ENCODE results near the gene CROT. TPM values are rescaled to one million over a fixed set of nuclear protein-coding genes. Genes with fewer than 3 reads are reported as not detected.

Gene CROT
- total and polyA plus RNA-seq, 2 experiments from 2014 or later, result 11.1 to 13.4 TPM

DNA sequence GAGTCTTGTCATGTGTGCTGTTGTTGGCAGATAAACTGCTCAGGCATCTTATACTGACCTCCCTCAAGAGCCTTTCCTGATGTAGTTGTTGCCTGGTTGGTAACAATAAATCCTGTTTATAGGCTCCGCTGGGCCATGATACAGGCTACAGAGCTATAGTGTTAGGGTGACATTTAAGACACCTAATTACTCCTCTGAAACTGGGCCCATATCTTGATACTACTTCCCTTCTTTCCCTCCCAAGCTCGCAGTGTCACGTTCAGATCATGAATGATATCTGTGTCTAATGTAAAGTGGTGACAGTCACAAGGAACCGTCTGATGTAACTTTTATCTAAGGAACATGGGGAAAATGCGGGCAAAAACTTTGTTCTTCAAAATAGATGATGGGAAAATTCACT is 35.4 kb downstream of the CROT start:
- H3K4me2 ChIP-seq (ENCODE audit: unreplicated experiment), result no peak overlapping the region
- H3K9me3 ChIP-seq (ENCODE audit: low read depth), result no peaks in the 10 kb centered on the region
- no peaks in the 10 kb centered on the region for H3K4me1 ChIP-seq (ENCODE audit: insufficient read depth)
- in situ Hi-C loops (cut with MboI), result no loop called here
- H3K9ac ChIP-seq, result no peak overlapping the region
- H3K4me3 ChIP-seq, result no peak overlapping the region
- H3K9me2 ChIP-seq (ENCODE audit: insufficient read depth), result no peaks in the 10 kb centered on the region
- H3K79me2 ChIP-seq (ENCODE audit: insufficient read depth), result no peaks in the 10 kb centered on the region
- H4K20me1 ChIP-seq (ENCODE audit: insufficient read depth), result no peaks in the 10 kb centered on the region
- H3K27me3 ChIP-seq (replicated peaks; ENCODE audit: insufficient read depth), result no peaks in the 10 kb centered on the region
- WGBS, 2 experiments (ENCODE audit: low coverage in 1 of 2, low lambda C conversion rate in 2 of 2, missing lambda C conversion rate in 2 of 2), result 86 to 88% methylated on average over 5 of the region's 5 CpGs
- H3K27ac ChIP-seq, result no peak overlapping the region
- 0 out of 2 replicates have a peak, but pooled peaks cover 4% of the 10 kb centered on the region for H3K36me3 ChIP-seq (ENCODE audit: low read depth)
- no peaks in the 10 kb centered on the region for H3F3A ChIP-seq (ENCODE audit: insufficient read depth)
- DNase-seq, result no peak
- no peak for TF ChIP-seq EZH2phosphoT487 (IDR thresholded peaks at IDR 0.05; ENCODE audit: insufficient read depth, low read depth)
- H2AFZ ChIP-seq, result no peak overlapping the region

GRCh38 chr7:87391020-87391701 is 45.7 kb downstream of the CROT start:
- Histone ChIP-seq H3K27me3 (replicated peaks; ENCODE audit: insufficient read depth) (no peaks in the 10 kb centered on the region), H3K79me2 (ENCODE audit: insufficient read depth) (no peaks in the 10 kb centered on the region), H3K4me3 (no peak overlapping the region), H2AFZ (no peak overlapping the region), H3K9me3 (ENCODE audit: low read depth) (no peaks in the 10 kb centered on the region), H3K4me2 (ENCODE audit: unreplicated experiment) (no peak overlapping the region), H3K9ac (no peak overlapping the region), H3F3A (ENCODE audit: insufficient read depth) (no peaks in the 10 kb centered on the region), H3K36me3 (ENCODE audit: low read depth) (no peaks in the 10 kb centered on the region), H3K9me2 (ENCODE audit: insufficient read depth) (no peaks in the 10 kb centered on the region), H3K4me1 (ENCODE audit: insufficient read depth) (no peaks in the 10 kb centered on the region), H3K27ac (no peak overlapping the region), H4K20me1 (ENCODE audit: insufficient read depth) (no peaks in the 10 kb centered on the region)
- DNase-seq, result no peak
- TF ChIP-seq EZH2phosphoT487 (IDR thresholded peaks at IDR 0.05; ENCODE audit: insufficient read depth, low read depth) (no peak), EZH2 (IDR thresholded peaks at IDR 0.05; ENCODE audit: insufficient read depth, poor library complexity, severe bottlenecking) (no peak)
- in situ Hi-C loops (cut with MboI), result no loop called here
- 92 to 95% methylated on average over 8 of the region's 8 CpGs for WGBS, 2 experiments (ENCODE audit: low coverage in 1 of 2, low lambda C conversion rate in 2 of 2, missing lambda C conversion rate in 2 of 2)

- no peaks in the 10 kb centered on the region for H3K9me2 ChIP-seq (ENCODE audit: insufficient read depth)
- no peak for TF ChIP-seq EZH2 (IDR thresholded peaks at IDR 0.05; ENCODE audit: insufficient read depth, poor library complexity, severe bottlenecking)
- TF ChIP-seq EZH2phosphoT487 (IDR thresholded peaks at IDR 0.05; ENCODE audit: insufficient read depth, low read depth), result no peak
- no peaks in the 10 kb centered on the region for H3K36me3 ChIP-seq (ENCODE audit: low read depth)
- in situ Hi-C loops (cut with MboI), result no loop called here
- no peaks in the 10 kb centered on the region for H3K9me3 ChIP-seq (ENCODE audit: low read depth)
- H3F3A ChIP-seq (ENCODE audit: insufficient read depth), result peaks cover 24% of the 10 kb centered on the region; the same call in 1 of the 2 replicates
- no peaks in the 10 kb centered on the region for H4K20me1 ChIP-seq (ENCODE audit: insufficient read depth)
- no peak overlapping the region for H3K9ac ChIP-seq
- H3K79me2 ChIP-seq (ENCODE audit: insufficient read depth), result no peaks in the 10 kb centered on the region
- no peaks in the 10 kb centered on the region for H3K27me3 ChIP-seq (replicated peaks; ENCODE audit: insufficient read depth)
- H3K4me1 ChIP-seq (ENCODE audit: insufficient read depth), result peaks cover 13% of the 10 kb centered on the region
- no peak for DNase-seq
- H3K4me2 ChIP-seq (ENCODE audit: unreplicated experiment), result no peak overlapping the region
- H2AFZ ChIP-seq, result no peak overlapping the region
- H3K27ac ChIP-seq, result no peak overlapping the region
- no peak overlapping the region for H3K4me3 ChIP-seq
- 91 to 100% methylated on average over 1 of the region's 1 CpG for WGBS, 2 experiments (ENCODE audit: low coverage in 1 of 2, low lambda C conversion rate in 2 of 2, missing lambda C conversion rate in 2 of 2)
These were observed 50.1 kb downstream of the CROT start for GRCh38 chr7:87395442-87396020.

DNA sequence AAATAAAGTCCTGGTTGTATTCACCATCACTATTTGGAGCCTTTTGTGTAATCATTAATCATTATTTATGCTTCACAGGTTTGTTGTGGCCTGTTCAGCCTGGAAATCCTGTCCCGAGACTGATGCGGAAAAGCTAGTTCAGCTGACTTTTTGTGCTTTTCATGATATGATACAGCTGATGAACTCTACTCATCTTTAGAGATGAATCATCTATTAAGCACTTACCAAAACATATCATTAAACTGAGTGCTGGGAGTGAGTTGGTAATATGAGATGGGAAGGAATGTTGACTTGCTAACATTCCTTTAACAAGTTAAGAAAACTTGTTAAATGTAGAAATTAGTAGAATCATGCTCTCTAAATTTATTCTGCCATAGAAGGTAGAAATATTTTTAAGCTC is 53.0 kb downstream of the CROT start:
- H3F3A ChIP-seq (ENCODE audit: insufficient read depth), result peaks cover 24% of the 10 kb centered on the region; the same call in 1 of the 2 replicates
- DNase-seq, result peak; percentile 60
- in situ Hi-C loops (cut with MboI), result no loop called here
- WGBS, 2 experiments (ENCODE audit: low coverage in 1 of 2, low lambda C conversion rate in 2 of 2, missing lambda C conversion rate in 2 of 2), result 85 to 95% methylated on average over 2 of the region's 2 CpGs
- H4K20me1 ChIP-seq (ENCODE audit: insufficient read depth), result no peaks in the 10 kb centered on the region
- H3K4me3 ChIP-seq, result peak overlapping the region; percentile 1; the same call in 1 of the 2 replicates
- no peak overlapping the region for H3K9ac ChIP-seq
- no peaks in the 10 kb centered on the region for H3K9me3 ChIP-seq (ENCODE audit: low read depth)
- TF ChIP-seq EZH2phosphoT487 (IDR thresholded peaks at IDR 0.05; ENCODE audit: insufficient read depth, low read depth), result no peak
- no peak for TF ChIP-seq EZH2 (IDR thresholded peaks at IDR 0.05; ENCODE audit: insufficient read depth, poor library complexity, severe bottlenecking)
- H3K4me2 ChIP-seq (ENCODE audit: unreplicated experiment), result peak overlapping the region; percentile 17
- no peak overlapping the region for H2AFZ ChIP-seq
- no peak overlapping the region for H3K27ac ChIP-seq
- H3K27me3 ChIP-seq (replicated peaks; ENCODE audit: insufficient read depth), result no peaks in the 10 kb centered on the region
- H3K79me2 ChIP-seq (ENCODE audit: insufficient read depth), result no peaks in the 10 kb centered on the region
- peaks cover 13% of the 10 kb centered on the region for H3K4me1 ChIP-seq (ENCODE audit: insufficient read depth)
- H3K9me2 ChIP-seq (ENCODE audit: insufficient read depth), result no peaks in the 10 kb centered on the region
- no peaks in the 10 kb centered on the region for H3K36me3 ChIP-seq (ENCODE audit: low read depth)

Data from GM23248 (cell line).